Fibroblast of lung (primary cell): Measurements from ENCODE around the gene COL18A1.

Experiments used
- CTCF ChIP-seq, 2 donors: IDR thresholded peaks in 1 of 2; conservative IDR thresholded peaks in 1 of 2; 1 replicate in 1 of 2; 2 replicates in 1 of 2; pipeline ENCODE4 v1.5.1; 2011 to 2012; ENCODE audit warnings: low read length in 2 of 2, control low read depth in 1 of 2, inconsistent platforms in 1 of 2, low read depth in 1 of 2, mild to moderate bottlenecking in 1 of 2
- EZH2 ChIP-seq: IDR thresholded peaks from 2 replicates; pipeline ENCODE4 v1.5.1; 2012; ENCODE audit warnings: low read length, control low read depth, mild to moderate bottlenecking; ENCODE audit errors: missing control alignments

- TF ChIP-seq CTCF (conservative IDR thresholded peaks at IDR 0.05 in 1 of 2, IDR thresholded peaks at IDR 0.05 in 1 of 2; ENCODE audit: low read depth in 1 of 2, low read length in 2 of 2) (no peak), EZH2 (no peak)
These were observed 152.7 kb downstream of the COL18A1 start for GRCh38 chr21:45557616-45558043.
